Central memory CD4-positive, alpha-beta T cell (primary cell): Measurements from ENCODE around the gene C2CD2.

Experiments used
- DNase-seq: peaks from one replicate; pipeline ENCODE4 v3.0.0; 2022

C2CD2 gene

DNA sequence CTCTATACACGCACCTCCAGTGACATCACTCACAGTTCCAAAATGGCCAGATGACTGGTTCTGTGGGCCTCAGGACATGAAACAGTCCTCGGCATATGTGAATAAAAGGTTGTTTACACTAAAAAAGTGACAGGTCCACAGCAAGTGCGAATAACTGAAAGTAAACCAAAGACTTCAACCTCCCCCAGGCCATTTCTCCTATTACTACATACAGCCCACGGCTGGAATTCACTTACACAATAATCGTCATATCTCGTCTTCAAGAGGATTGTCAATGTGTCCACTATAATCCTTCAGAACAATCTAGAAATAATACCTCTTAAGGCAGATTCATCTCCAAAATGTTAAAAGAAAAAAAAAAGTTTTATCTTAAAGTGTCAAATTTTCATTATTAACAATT is 72.8 kb downstream of the C2CD2 start:
- DNase-seq: no peak

DNA sequence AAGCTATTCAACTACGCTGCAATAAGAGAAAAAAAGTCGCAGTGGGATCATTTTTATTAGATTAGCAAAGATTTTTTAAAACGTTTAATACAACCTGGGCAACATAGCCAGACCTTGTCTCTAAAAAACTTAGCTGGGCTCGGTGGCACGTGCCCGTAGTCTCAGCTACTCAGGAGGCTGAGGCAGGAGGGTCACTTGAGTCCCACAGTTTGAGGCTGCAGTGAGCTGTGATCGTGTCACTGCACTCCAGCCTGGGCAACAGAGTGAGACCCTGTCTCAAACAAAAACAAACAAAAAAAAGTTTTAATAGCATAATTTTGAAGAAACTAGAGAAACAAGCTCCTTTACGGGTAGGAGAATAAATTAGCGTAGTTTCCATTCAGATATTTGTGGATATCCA is 73.7 kb downstream of the C2CD2 start:
- no peak for DNase-seq

- peak; percentile 73 for DNase-seq
Measured at GRCh38 chr21:41879190-41879998, 74.4 kb downstream of the C2CD2 start, which contains the start of gene PRDM15. Gene PRDM15 (minus strand): TSS chr21:41879344. CDS start chr21:41860363, 18,981 bp downstream.

- peak; percentile 74 for DNase-seq
Measured at GRCh38 chr21:41878831-41879189, 75.0 kb downstream of the C2CD2 start.

DNA sequence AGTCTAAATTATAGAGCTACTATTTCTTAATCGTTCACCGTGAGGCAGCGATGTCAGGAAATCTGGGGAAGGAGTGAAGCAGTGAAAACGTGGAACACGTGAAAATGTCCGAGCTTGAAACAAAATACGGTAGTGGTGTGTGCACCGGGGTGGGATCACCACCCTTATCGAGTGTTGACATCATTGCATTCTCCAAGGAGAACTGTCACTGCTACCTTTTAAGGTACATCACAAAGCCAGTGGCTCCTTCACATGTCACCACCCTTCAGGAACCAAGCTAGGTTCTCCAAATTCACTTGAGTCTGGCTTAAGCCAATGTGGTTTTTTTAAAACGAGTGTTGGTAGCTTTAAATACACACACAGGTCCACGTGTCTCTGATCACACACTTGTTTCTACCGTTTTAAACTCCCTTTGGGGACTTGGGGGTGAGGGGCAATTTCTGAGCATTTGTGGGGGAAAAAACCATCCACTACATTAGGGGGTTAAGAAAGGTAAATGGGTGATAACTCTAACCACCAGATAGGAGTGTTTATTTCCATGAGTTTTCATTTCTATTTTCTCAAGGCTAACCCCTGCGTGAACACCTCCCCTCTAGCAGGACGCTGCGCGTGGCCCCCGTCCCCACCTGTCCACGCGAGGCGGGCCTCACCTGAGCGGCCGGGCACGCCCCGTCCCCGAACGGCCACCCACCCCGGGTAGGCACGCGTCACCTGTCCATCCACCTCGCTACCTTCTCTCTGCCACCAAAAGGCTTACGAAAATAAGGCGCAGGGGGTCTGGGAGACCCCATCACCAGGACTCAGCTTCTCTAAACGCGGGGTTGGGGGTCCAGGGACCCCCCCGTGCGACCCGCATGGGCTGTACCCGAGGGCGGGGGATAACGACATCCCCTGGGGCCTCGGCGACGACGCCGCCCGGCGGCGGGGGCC is 75.7 kb downstream of the C2CD2 start:
- DNase-seq: peak; percentile 28

- no peak for DNase-seq
Measured at GRCh38 chr21:41876928-41877652, 76.7 kb downstream of the C2CD2 start.

DNA sequence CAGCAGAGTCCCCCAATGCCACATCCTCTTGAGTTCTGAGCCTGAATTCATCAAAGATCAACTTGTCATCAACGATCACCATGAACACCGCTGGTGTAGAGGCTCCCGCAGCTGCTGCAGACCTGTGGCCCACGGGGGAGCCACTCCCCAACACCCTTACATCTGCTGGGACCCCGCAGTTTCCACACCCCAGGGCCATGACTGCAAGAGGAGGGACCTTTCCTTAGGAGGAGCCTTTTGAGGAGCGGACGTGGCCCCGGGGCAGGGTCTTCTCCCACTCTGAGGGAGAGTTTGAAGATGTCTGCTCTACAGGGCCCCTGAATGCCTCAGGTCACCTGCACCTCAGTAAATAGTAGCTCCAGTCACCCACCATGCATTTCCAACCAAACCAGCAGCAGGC is 77.4 kb downstream of the C2CD2 start:
- DNase-seq: no peak

DNA sequence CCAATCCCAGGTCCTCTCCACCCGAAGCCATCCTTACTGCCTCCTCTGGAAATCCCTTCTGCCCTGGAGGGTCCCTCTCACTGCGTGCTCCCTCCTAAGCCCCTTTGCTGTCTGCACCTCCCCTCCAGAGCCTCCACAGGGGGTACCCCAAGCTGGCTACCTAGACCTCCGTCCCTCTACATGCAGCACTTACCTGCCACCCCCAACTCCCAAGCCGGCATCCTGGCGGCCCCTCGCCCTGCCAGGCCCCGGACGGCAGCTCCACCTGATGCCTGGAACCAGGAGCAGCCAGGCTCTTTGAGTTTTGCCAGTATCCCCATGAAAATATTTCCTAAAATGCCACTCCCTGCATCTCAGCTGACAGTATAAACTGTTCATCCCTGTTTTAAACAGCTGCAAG is 78.7 kb downstream of the C2CD2 start:
- DNase-seq: no peak

- DNase-seq: no peak
Measured at GRCh38 chr21:41874611-41875010, 79.2 kb downstream of the C2CD2 start.

DNA sequence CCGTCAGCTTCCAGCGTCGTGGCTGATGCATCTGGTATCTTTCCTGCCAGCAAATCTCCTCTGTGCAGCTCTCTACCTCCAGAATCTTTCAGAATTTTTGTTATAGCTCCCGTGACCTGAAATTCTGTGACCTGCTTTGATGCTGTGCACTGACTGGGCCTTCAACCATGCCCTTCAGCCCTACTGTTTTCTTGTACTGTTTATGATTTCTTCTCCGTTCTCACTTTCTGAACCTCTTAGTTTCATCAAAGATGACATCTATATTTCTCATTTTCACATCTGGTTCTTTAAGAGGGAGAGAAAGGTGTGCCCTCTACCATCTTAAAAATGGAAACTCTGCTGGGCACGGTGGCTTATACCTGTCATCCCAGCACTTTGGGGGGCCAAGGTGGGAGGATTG is 80.4 kb downstream of the C2CD2 start:
- DNase-seq: no peak

- no peak for DNase-seq
Measured at GRCh38 chr21:41873005-41873404, 80.8 kb downstream of the C2CD2 start.

DNA sequence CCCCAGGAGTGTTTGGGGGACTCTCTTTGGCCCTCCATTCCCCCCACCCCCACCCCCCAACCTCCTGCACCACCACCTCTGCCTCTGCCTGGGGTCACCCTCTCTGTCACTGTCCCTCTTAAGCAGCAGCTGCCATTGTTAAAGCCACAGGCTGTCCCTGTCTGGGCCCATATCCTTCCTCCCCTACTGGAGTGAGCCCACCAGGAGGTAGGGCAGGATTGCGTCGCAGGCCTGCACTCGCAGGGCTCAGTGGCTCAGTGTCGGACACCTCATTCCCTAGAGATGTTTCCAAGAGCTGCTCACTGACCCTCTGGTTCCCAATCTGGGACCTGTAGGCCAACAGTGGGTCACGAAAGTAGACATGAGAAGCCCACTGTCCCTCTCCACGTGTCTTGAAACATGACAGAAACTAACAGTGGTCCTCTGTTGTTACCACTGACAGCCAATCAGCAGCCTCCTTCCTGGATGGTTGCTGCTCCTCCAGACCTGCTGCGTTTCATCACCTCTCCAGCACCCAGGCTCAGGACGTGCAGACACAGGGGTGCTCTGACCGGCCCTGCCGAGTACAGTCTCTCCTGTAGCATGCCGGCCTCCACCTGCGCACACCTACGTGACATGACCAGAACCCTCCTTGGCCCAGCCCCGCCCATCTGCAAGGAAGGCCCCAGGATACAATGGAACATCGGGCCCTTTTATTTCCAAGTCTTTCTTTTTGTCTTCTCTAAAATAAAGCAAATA is 82.4 kb downstream of the C2CD2 start:
- DNase-seq: no peak

GRCh38 chr21:41869771-41870170 is 84.0 kb downstream of the C2CD2 start:
- no peak for DNase-seq

DNA sequence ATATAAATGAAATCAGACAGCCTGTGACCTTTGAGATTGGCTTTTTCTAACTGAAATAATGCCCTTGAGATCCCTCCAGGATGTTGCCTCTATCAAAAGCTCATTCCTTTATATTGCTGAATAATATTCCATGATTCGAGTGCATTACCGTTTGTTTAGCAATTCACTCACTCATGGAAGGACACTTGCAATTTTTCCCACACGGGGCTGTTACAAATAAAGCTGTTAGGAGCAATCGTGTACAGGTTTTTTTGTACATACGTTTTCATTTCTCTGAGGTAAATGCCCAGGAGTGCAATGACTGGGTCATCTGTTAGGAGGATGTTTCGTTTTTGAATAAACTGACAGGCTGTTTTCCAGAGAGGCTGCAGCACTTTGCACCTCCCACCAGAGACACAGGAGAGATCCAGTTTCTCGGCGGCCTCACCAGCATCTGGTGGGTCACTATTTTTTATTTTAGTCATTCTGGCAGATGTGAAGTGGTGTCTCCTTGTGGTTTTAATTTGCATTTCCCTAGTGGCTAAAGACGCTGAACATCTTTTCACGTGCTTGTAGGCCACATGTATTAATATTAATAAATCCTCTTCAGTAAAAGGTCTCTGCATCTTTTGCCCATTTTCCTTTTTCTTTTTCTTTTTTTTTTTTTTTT is 85.6 kb downstream of the C2CD2 start:
- DNase-seq: no peak

GRCh38 chr21:41867313-41867712 is 86.5 kb downstream of the C2CD2 start:
- no peak for DNase-seq

DNA sequence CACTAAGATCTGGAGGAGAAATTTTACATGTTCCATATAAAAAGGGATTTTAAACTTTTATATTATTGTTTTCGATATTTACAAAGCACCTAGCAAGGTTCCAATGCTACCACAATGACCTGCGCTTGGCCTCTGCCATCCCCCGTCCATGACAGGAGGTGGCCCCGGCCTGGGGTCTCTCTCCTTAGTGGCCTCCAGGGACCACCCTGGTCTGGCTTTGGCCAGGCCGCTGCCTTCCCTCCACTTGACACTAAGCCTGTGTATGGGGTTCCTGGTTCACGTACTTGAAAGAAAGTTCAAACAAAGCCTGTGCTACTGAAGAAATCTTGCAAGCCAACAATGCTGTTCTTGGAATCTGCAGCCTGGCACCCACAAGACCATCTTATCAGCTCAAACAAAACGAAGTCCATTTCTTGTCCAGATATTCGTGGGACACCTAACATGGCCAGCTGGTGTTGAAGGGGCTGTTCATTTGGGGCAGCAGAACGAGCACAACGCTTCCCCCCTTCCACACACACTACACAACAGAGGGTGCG is 87.5 kb downstream of the C2CD2 start:
- DNase-seq: no peak

DNA sequence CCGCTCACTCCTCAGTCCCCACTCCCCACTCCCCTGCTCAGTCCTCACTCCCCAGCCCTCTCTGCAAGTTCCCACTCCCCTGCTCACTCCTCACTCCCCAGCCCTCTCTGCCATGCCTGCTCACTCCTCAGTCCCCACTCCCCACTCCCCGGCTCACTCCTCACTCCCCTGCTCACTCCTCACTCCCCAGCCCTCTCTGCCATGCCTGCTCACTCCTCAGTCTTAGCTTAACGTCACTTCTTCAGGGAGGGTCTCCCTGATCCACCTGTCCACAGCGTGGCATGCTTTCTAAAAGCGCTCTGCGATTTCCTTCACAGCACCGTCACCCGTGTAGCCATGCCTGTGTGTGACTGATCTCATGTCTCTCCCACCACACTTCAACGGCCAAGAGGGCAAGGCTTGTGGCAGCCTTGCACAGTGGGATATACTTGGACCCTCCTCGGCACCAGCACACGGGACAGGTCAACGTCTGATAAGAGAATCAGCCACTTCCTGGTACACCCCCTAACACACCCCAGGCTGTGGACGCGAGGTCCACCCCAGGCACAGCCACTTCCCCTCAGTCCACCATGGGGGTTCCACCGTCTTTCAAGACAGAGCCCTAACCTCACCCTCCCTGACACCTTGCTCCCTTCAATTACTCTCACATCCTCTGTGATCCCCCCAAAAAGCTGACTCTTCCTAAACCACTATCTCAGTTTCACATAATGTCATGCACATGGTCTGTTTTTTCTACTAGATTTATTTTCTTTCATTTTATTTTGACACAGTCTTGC is 88.6 kb downstream of the C2CD2 start:
- no peak for DNase-seq

- no peak for DNase-seq
Measured at GRCh38 chr21:41864311-41865001, 89.4 kb downstream of the C2CD2 start.

- DNase-seq: no peak
Measured at GRCh38 chr21:41863439-41863740, 90.4 kb downstream of the C2CD2 start.

DNA sequence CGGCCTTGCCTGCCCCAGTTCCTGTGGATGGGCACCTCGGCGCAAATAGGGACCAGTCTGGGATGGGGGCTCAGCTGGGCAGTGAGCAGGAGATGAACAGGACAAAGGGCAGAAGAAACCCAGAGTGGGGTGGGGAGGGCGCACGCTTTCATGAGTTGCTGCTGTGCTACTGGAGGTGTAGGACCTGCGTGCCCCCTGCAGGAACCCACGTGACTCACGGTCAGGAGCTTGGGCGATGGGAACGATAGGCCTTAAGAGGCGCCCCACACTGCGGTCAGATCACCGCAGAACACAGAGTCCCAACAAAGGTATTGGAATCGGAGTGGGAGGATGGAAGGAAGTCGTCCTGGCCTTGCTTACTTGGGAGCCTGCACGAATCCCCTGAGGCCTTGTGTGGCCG is 91.8 kb downstream of the C2CD2 start:
- no peak for DNase-seq
